HepG2 (cell line): Measurements from ENCODE around the gene EXOC3. TPM values are rescaled to one million over a fixed set of nuclear protein-coding genes. Genes with fewer than 3 reads are reported as not detected.

Experiments used
- ATAC-seq: fragments of 200-7000 bp; cut with Tn5 transposase; 3 replicates; pipeline ENCODE4 v1.9.1; 2020; ENCODE audit warnings: mild to moderate bottlenecking, moderate library complexity
- BruUV-seq: library from RNA; stranded (reverse); fragments of 400-500 nt; replicated peaks from 2 replicates; lab custom pipeline; 2021; lab: Mats Ljungman, UMichigan
- CTCF ChIA-PET: fragments of 300-600 bp; formaldehyde crosslinking; extraction: SDS; loops from one replicate; lab custom pipeline; 2021; ENCODE audit warnings: low total read pairs, inconsistent platforms, low intra/inter-chr PET ratio; lab: Yijun Ruan, JAX
- POLR2A ChIA-PET: fragments of 350-600 bp; sonication (Branson Sonifier 250); formaldehyde crosslinking; loops from one replicate; lab custom pipeline; 2020; ENCODE audit warnings: antibody characterized with exemption, inconsistent platforms; lab: Yijun Ruan, JAX
- DNase-seq: peaks from one replicate; pipeline ENCODE4 v3.0.0-alpha.2; 2015; ENCODE audit warnings: low spot score
- FAIRE-seq: peaks from 3 replicates; lab custom pipeline; 2011; peaks lifted over from hg19 to GRCh38; lab: Jason Lieb, UNC
- H2AFZ ChIP-seq: one replicate; pipeline ENCODE4 v1.6.1; 2011; ENCODE audit warnings: low read length, inconsistent platforms
- H3K27ac ChIP-seq: fragments of 300-600 bp; 3 replicates; pipeline ENCODE4 v1.8.0; 2011; ENCODE audit warnings: mixed run types, mild to moderate bottlenecking, mixed read lengths, low read length, inconsistent platforms; ENCODE audit not compliant: insufficient read depth; ENCODE audit errors: extremely low read length
- H3K27me3 ChIP-seq, 2 experiments: fragments of 200-600 bp in 1 of 2; 2 replicates in 1 of 2; 3 replicates in 1 of 2; pipeline versions ENCODE4 v1.6.0 to v1.8.0; 2011; ENCODE audit warnings: low read length in 2 of 2, mild to moderate bottlenecking in 2 of 2, moderate library complexity in 2 of 2, inconsistent platforms in 1 of 2; ENCODE audit not compliant: insufficient read depth in 2 of 2, control insufficient read depth in 1 of 2
- H3K36me3 ChIP-seq, 2 experiments: fragments of 200-600 bp in 1 of 2; replicated peaks in 1 of 2; 2 replicates in 1 of 2; 3 replicates in 1 of 2; pipeline versions ENCODE4 v1.5.1 to v1.8.0; 2011; ENCODE audit warnings: low read length in 2 of 2, inconsistent platforms in 1 of 2; ENCODE audit not compliant: insufficient read depth in 2 of 2, control insufficient read depth in 1 of 2
- H3K4me1 ChIP-seq: 2 replicates; pipeline ENCODE4 v1.5.1; 2012; ENCODE audit warnings: low read length, inconsistent platforms; ENCODE audit not compliant: insufficient read depth
- H3K4me2 ChIP-seq: 2 replicates; pipeline ENCODE4 v1.6.0; 2011; ENCODE audit warnings: low read depth, low read length, inconsistent platforms
- H3K4me3 ChIP-seq, 3 experiments: fragments of 200-600 bp in 1 of 3; sonication (generic), shearing (Covaris generic) in 1 of 3; replicated peaks in 1 of 3; 2 replicates each; pipeline ENCODE4 v1.5.1; 2011 to 2016; ENCODE audit warnings: low read length in 3 of 3, inconsistent platforms in 2 of 3, low read depth in 2 of 3, mild to moderate bottlenecking in 2 of 3, control low read depth in 1 of 3, mixed read lengths in 1 of 3; ENCODE audit not compliant: insufficient read depth in 1 of 3
- H3K79me2 ChIP-seq: one replicate; pipeline ENCODE4 v1.6.1; 2011; ENCODE audit warnings: low read length, inconsistent platforms; ENCODE audit not compliant: insufficient read depth
- H3K9ac ChIP-seq: 2 replicates; pipeline ENCODE4 v1.6.0; 2011; ENCODE audit warnings: mild to moderate bottlenecking, low read depth, low read length, inconsistent platforms; ENCODE audit not compliant: insufficient read depth
- H3K9me3 ChIP-seq: 2 replicates; pipeline ENCODE4 v1.5.1; 2012; ENCODE audit warnings: mild to moderate bottlenecking, low read length
- H4K20me1 ChIP-seq: 2 replicates; pipeline ENCODE4 v1.6.0; 2011; ENCODE audit warnings: inconsistent platforms, mild to moderate bottlenecking, low read length, moderate library complexity; ENCODE audit not compliant: insufficient read depth
- CAMTA2 ChIP-seq: sonication (generic); formaldehyde crosslinking; IDR thresholded peaks from 2 replicates; pipeline ENCODE4 v1.4.0; 2020; ENCODE audit warnings: mild to moderate bottlenecking, missing genetic modification reagents, borderline replicate concordance
- CEBPG ChIP-seq: IDR thresholded peaks from 2 replicates; pipeline ENCODE4 v1.6.1; 2016
- FOXK2 ChIP-seq: fragments of 450-650 bp; IDR thresholded peaks from 2 replicates; pipeline ENCODE4 v1.6.1; 2016
- SP1 ChIP-seq, 2 experiments: fragments of 450-650 bp in 1 of 2; sonication (generic) in 1 of 2; formaldehyde crosslinking in 1 of 2; IDR thresholded peaks; 2 replicates each; pipeline versions ENCODE4 v1.4.0 to v1.6.1; 2016 to 2020; ENCODE audit warnings: missing genetic modification reagents in 1 of 2
- TCF7L2 ChIP-seq: IDR thresholded peaks from 2 replicates; pipeline ENCODE4 v1.6.1; 2011; ENCODE audit warnings: mild to moderate bottlenecking, low read depth, low read length, moderate library complexity
- TOPORS ChIP-seq: sonication (generic); formaldehyde crosslinking; IDR thresholded peaks from 2 replicates; pipeline ENCODE4 v1.8.0; 2023; ENCODE audit warnings: mild to moderate bottlenecking, missing genetic modification reagents
- U2AF1 ChIP-seq: fragments of 200-400 bp; formaldehyde crosslinking; optimal IDR thresholded peaks from 2 replicates; pipeline ENCODE3; 2017; ENCODE audit warnings: mild to moderate bottlenecking, low read depth, low read length
- U2AF2 ChIP-seq: fragments of 200-400 bp; formaldehyde crosslinking; IDR thresholded peaks from 2 replicates; pipeline ENCODE4 v1.6.1; 2017; ENCODE audit warnings: low read depth, mild to moderate bottlenecking, low read length
- ZIK1 ChIP-seq: sonication (generic); formaldehyde crosslinking; IDR thresholded peaks from 2 replicates; pipeline ENCODE4 v1.5.0; 2020; ENCODE audit warnings: mild to moderate bottlenecking, low read depth, missing genetic modification reagents, borderline replicate concordance
- ZNF350 ChIP-seq: sonication (generic); formaldehyde crosslinking; IDR thresholded peaks from 2 replicates; pipeline ENCODE4 v1.4.0; 2020; ENCODE audit warnings: mild to moderate bottlenecking, low read depth, missing genetic modification reagents, borderline replicate concordance
- ZNF367 ChIP-seq: sonication (generic); formaldehyde crosslinking; IDR thresholded peaks from 2 replicates; pipeline ENCODE4 v1.4.0; 2020; ENCODE audit warnings: missing genetic modification reagents, borderline replicate concordance
- ZNF530 ChIP-seq: sonication (generic); formaldehyde crosslinking; IDR thresholded peaks from 2 replicates; pipeline ENCODE4 v1.5.0; 2020; ENCODE audit warnings: low read depth, mild to moderate bottlenecking, missing genetic modification reagents
- WGBS: methylation state at CpG from one replicate; pipeline ENCODE4 v1.1.6; 2017; ENCODE audit warnings: low lambda C conversion rate; 5-methylcytosine and 5-hydroxymethylcytosine counted together
- in situ Hi-C: cut with HindIII; loops from 2 replicates; pipeline ENCODE4 v1.10.0; 2017; ENCODE audit warnings: low pct_unique_long_range_greater_than_20kb; ENCODE audit not compliant: extremely low pct_ligation_motif_present
- intact Hi-C: fragments of 100-400 bp; cut with micrococcal nuclease; formaldehyde crosslinking; loops from one replicate; pipeline ENCODE4 v1.10.0; 2022; ENCODE audit not compliant: unreplicated experiment
- polyA plus RNA-seq, 8 experiments: library from polyadenylated mRNA; depleted of rRNA in 3 of 8; stranded (reverse) in 7 of 8; unstranded in 1 of 8; fragments of >200 nt; fragmentation: Illumina TruSeq in 4 of 8; extraction: Trizol in 4 of 8; gene quantifications; 2 replicates each; pipeline versions ENCODE4 v1.2.1 to v1.2.3, GENCODE V29; 2011 to 2016; ENCODE audit warnings: low read depth in 4 of 8, missing spikeins in 1 of 8, mixed read lengths in 1 of 8; ENCODE audit not compliant: insufficient read depth in 1 of 8
- total RNA-seq, 5 experiments: library from RNA; depleted of rRNA; stranded (reverse); fragments of >200 nt; fragmentation: Illumina TruSeq; extraction: Trizol; gene quantifications; 2 replicates each; pipeline ENCODE4 v1.2.3, GENCODE V29; 2016; ENCODE audit warnings: low read depth in 1 of 5

EXOC3 gene
- total and polyA plus RNA-seq, 2 of the 13 experiments (the other 11 are each of a cell fraction or from before 2014, with no cell fraction given), result 9.2 to 20.5 TPM

DNA sequence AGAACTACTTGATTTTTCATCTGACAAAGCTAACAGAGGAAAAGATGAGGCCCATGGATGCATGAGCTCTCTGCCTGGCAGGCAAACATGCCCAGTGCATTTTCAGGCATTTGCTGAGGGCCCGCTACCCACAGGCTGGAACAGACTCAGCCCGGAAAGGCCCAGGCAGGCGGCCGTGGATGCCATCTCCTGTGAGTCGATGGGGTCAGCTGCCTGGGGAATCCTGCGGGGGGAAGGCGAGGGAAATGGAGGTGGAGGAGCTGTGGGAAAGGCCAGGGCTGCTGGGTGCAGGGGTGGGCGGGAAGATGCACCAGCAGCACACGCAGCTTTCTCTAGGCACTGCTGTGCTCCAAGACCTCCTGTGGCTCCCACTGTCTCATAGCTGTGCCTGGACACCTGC lies 67.5 kb downstream of the EXOC3 start:
- 28% methylated on average over 8 of the region's 9 CpGs for WGBS
- Histone ChIP-seq H3K79me2 (no peaks in the 10 kb centered on the region), H2AFZ (no peak overlapping the region), H4K20me1 (no peaks in the 10 kb centered on the region), H3K9me3 (no peaks in the 10 kb centered on the region), H3K36me3 (no peaks in the 10 kb centered on the region), H3K27me3 (peaks cover 4 to 43% of the 10 kb centered on the region in 2 experiments; a peak in 4 of 5 replicates), H3K4me3 (no peak overlapping the region), H3K27ac (no peak overlapping the region), H3K9ac (no peak overlapping the region), H3K4me2 (no peak overlapping the region), H3K4me1 (peaks cover 21% of the 10 kb centered on the region)
- DNase-seq (no peak), FAIRE-seq (no peak), ATAC-seq (no peak)
- intact Hi-C loops, result no loop called here
- in situ Hi-C loops, result no loop called here
- CTCF ChIA-PET, result no interaction called here
- no TSS peak for BruUV-seq
- TF ChIP-seq TCF7L2 (no peak), FOXK2 (no peak), ZIK1 (CRISPR knock-in tag) (no peak), ZNF350 (no peak), U2AF1 (no peak)
- POLR2A ChIA-PET, result no interaction called here

DNA sequence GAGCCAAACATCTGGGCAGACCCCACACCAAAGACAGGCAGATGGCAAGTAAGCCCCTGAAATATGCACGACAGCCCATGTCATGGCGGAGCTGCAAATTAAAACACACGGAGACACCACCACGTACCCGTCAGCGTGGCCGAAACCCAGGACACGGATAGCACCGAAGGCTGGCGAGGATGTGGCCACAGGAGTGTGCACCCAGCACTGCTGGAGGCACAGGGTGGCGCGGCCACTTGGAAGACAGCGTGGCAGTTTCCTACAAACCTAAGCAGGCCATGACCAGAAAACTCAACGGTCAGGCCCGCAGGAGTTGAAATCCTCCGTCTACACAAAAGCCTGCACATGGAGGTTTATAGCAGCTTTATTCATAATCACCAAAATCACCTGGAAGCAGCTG lies 68.5 kb downstream of the EXOC3 start:
- ChIA-PET CTCF (no interaction called here), POLR2A (no interaction called here)
- Histone ChIP-seq H3K9ac (no peak overlapping the region), H3K27ac (no peak overlapping the region), H3K79me2 (no peaks in the 10 kb centered on the region), H4K20me1 (no peaks in the 10 kb centered on the region), H3K9me3 (no peaks in the 10 kb centered on the region), H3K27me3 (peaks cover 1 to 41% of the 10 kb centered on the region in 2 experiments; a peak in 3 of 5 replicates), H3K4me2 (no peak overlapping the region), H3K36me3 (no peaks in the 10 kb centered on the region), H3K4me3 (no peak overlapping the region), H2AFZ (no peak overlapping the region), H3K4me1 (peaks cover 15% of the 10 kb centered on the region)
- DNase-seq (no peak), ATAC-seq (no peak), FAIRE-seq (no peak)
- intact Hi-C loops (no loop called here), in situ Hi-C loops (no loop called here)
- 48% methylated on average over 12 of the region's 16 CpGs for WGBS
- TF ChIP-seq SP1 (IDR thresholded peaks at IDR 0.05) (no peak), SP1 (CRISPR knock-in tag; IDR thresholded peaks at IDR 0.05) (no peak), CEBPG (no peak), U2AF2 (no peak), ZNF530 (CRISPR knock-in tag) (no peak), TOPORS (CRISPR knock-in tag) (no peak), ZNF367 (no peak), CAMTA2 (no peak)
- BruUV-seq, result no TSS peak
